HEK293 (cell line): ENCODE measurements around the gene NFIC.

Experiments used
- BCL11A ChIP-seq: fragments of 450-650 bp; formaldehyde crosslinking; IDR thresholded peaks from 2 replicates; pipeline ENCODE4 v1.5.1; 2016; ENCODE audit warnings: low read depth, missing biosample characterization, missing genetic modification characterization
- FEZF1 ChIP-seq: fragments of 450-650 bp; formaldehyde crosslinking; IDR thresholded peaks from 2 replicates; pipeline ENCODE4 v1.5.1; 2016; ENCODE audit warnings: missing biosample characterization, missing genetic modification characterization
- GFI1B ChIP-seq: fragments of 450-650 bp; formaldehyde crosslinking; IDR thresholded peaks from 2 replicates; pipeline ENCODE4 v1.5.1; 2016; ENCODE audit warnings: missing biosample characterization, missing genetic modification characterization
- GLI2 ChIP-seq: fragments of 450-650 bp; formaldehyde crosslinking; IDR thresholded peaks from 2 replicates; pipeline ENCODE4; 2017; ENCODE audit warnings: missing biosample characterization, missing genetic modification characterization, low read depth, borderline replicate concordance
- GLIS1 ChIP-seq: fragments of 450-650 bp; formaldehyde crosslinking; IDR thresholded peaks from 2 replicates; pipeline ENCODE4 v1.5.1; 2016; ENCODE audit warnings: missing biosample characterization, missing genetic modification characterization
- KLF10 ChIP-seq: fragments of 450-650 bp; IDR thresholded peaks from 2 replicates; pipeline ENCODE4 v1.5.1; 2018; ENCODE audit warnings: missing biosample characterization, mild to moderate bottlenecking, missing genetic modification characterization
- KLF16 ChIP-seq: fragments of 450-650 bp; formaldehyde crosslinking; IDR thresholded peaks from 2 replicates; pipeline ENCODE4 v1.5.1; 2017; ENCODE audit warnings: missing biosample characterization, missing genetic modification characterization
- PRDM1 ChIP-seq: fragments of 450-650 bp; formaldehyde crosslinking; IDR thresholded peaks from 2 replicates; pipeline ENCODE4; 2016; ENCODE audit warnings: missing biosample characterization, missing genetic modification characterization
- SCRT1 ChIP-seq: fragments of 450-650 bp; formaldehyde crosslinking; IDR thresholded peaks from 2 replicates; pipeline ENCODE4 v1.5.1; 2016; ENCODE audit warnings: missing biosample characterization, missing genetic modification characterization, borderline replicate concordance
- WT1 ChIP-seq: fragments of 450-650 bp; formaldehyde crosslinking; IDR thresholded peaks from 2 replicates; pipeline ENCODE4 v1.5.1; 2016; ENCODE audit warnings: missing biosample characterization, missing genetic modification characterization
- ZBTB10 ChIP-seq: fragments of 450-650 bp; formaldehyde crosslinking; IDR thresholded peaks from 2 replicates; pipeline ENCODE4 v1.5.1; 2016; ENCODE audit warnings: missing biosample characterization, missing genetic modification characterization
- ZBTB11 ChIP-seq: fragments of 450-650 bp; formaldehyde crosslinking; conservative IDR thresholded peaks from 2 replicates; pipeline ENCODE4 v1.5.1; 2016; ENCODE audit warnings: low read depth, missing biosample characterization, missing genetic modification characterization
- ZBTB17 ChIP-seq: fragments of 450-650 bp; formaldehyde crosslinking; IDR thresholded peaks from 2 replicates; pipeline ENCODE4 v1.5.1; 2016; ENCODE audit warnings: missing biosample characterization, missing genetic modification characterization
- ZBTB21 ChIP-seq: fragments of 450-650 bp; formaldehyde crosslinking; IDR thresholded peaks from 2 replicates; pipeline ENCODE4 v1.5.1; 2017; ENCODE audit warnings: missing biosample characterization, missing genetic modification characterization
- ZFHX2 ChIP-seq: fragments of 450-650 bp; formaldehyde crosslinking; conservative IDR thresholded peaks from 2 replicates; pipeline ENCODE4 v1.5.1; 2016; ENCODE audit warnings: missing biosample characterization, missing genetic modification characterization
- ZNF10 ChIP-seq: fragments of 450-650 bp; formaldehyde crosslinking; IDR thresholded peaks from 2 replicates; pipeline ENCODE4 v1.5.1; 2017; ENCODE audit warnings: missing biosample characterization, missing genetic modification characterization
- ZNF112 ChIP-seq: fragments of 450-650 bp; formaldehyde crosslinking; IDR thresholded peaks from 2 replicates; pipeline ENCODE4 v1.5.0; 2017; ENCODE audit warnings: missing biosample characterization, missing genetic modification characterization
- ZNF2 ChIP-seq: fragments of 450-650 bp; formaldehyde crosslinking; IDR thresholded peaks from 2 replicates; pipeline ENCODE4 v1.5.1; 2016; ENCODE audit warnings: missing biosample characterization, missing genetic modification characterization
- ZNF24 ChIP-seq: fragments of 450-650 bp; formaldehyde crosslinking; IDR thresholded peaks from 2 replicates; pipeline ENCODE4 v1.5.1; 2016; ENCODE audit warnings: missing biosample characterization, missing genetic modification characterization
- ZNF292 ChIP-seq: fragments of 450-650 bp; formaldehyde crosslinking; IDR thresholded peaks from 2 replicates; pipeline ENCODE4 v1.5.1; 2016; ENCODE audit warnings: low read depth, missing biosample characterization, missing genetic modification characterization, borderline replicate concordance
- ZNF354C ChIP-seq: fragments of 450-650 bp; formaldehyde crosslinking; IDR thresholded peaks from 2 replicates; pipeline ENCODE4 v1.5.1; 2016; ENCODE audit warnings: missing biosample characterization, missing genetic modification characterization, low read depth, borderline replicate concordance
- ZNF501 ChIP-seq: fragments of 450-650 bp; formaldehyde crosslinking; IDR thresholded peaks from 2 replicates; pipeline ENCODE4 v1.5.1; 2016; ENCODE audit warnings: missing biosample characterization, missing genetic modification characterization
- ZNF514 ChIP-seq: fragments of 450-650 bp; formaldehyde crosslinking; IDR thresholded peaks from 2 replicates; pipeline ENCODE4 v1.5.1; 2016; ENCODE audit warnings: missing biosample characterization, missing genetic modification characterization
- ZNF571 ChIP-seq: fragments of 450-650 bp; formaldehyde crosslinking; IDR thresholded peaks from 2 replicates; pipeline ENCODE4 v1.5.0; 2017; ENCODE audit warnings: missing biosample characterization, missing genetic modification characterization
- ZNF600 ChIP-seq: fragments of 450-650 bp; formaldehyde crosslinking; IDR thresholded peaks from 2 replicates; pipeline ENCODE4 v1.5.1; 2016; ENCODE audit warnings: missing biosample characterization, missing genetic modification characterization
- ZNF626 ChIP-seq: fragments of 450-650 bp; sonication (Bioruptor Pico); formaldehyde crosslinking; IDR thresholded peaks from 2 replicates; pipeline ENCODE4 v1.5.1; 2018; ENCODE audit warnings: missing biosample characterization, missing genetic modification characterization, inconsistent platforms
- ZNF664 ChIP-seq: fragments of 450-650 bp; formaldehyde crosslinking; IDR thresholded peaks from 2 replicates; pipeline ENCODE4 v1.5.1; 2016; ENCODE audit warnings: missing biosample characterization, missing genetic modification characterization
- ZNF670 ChIP-seq: fragments of 450-650 bp; formaldehyde crosslinking; IDR thresholded peaks from 2 replicates; pipeline ENCODE4 v1.5.1; 2016; ENCODE audit warnings: missing biosample characterization, missing genetic modification characterization, low read depth
- TF ChIP-seq, protein P1 (sequence below): fragments of 450-650 bp; formaldehyde crosslinking; IDR thresholded peaks from 2 replicates; pipeline ENCODE4 v1.5.1; 2016; ENCODE audit warnings: missing biosample characterization, missing genetic modification characterization
- TF ChIP-seq, protein P2 (sequence below): fragments of 450-650 bp; formaldehyde crosslinking; IDR thresholded peaks from 2 replicates; pipeline ENCODE4 v1.5.1; 2016; ENCODE audit warnings: missing biosample characterization, missing genetic modification characterization
- TF ChIP-seq, protein P3 (sequence below): fragments of 450-650 bp; formaldehyde crosslinking; IDR thresholded peaks from 2 replicates; pipeline ENCODE4 v1.5.1; 2016; ENCODE audit warnings: missing biosample characterization, missing genetic modification characterization

The NFIC gene

GRCh38 chr19:3360421-3361383 is 5.7 kb upstream of the NFIC start (continued):
- TF ChIP-seq ZBTB11 (tag by site-specific recombination) (no peak), ZBTB10 (peak; percentile 84), ZNF571 (tag by site-specific recombination) (no peak), BCL11A (tag by site-specific recombination) (no peak), ZNF600 (peak; percentile 91), ZNF10 (tag by site-specific recombination) (no peak), ZFHX2 (peak; percentile 69), WT1 (tag by site-specific recombination) (no peak), GLI2 (tag by site-specific recombination) (no peak), PRDM1 (tag by site-specific recombination) (no peak), ZBTB21 (tag by site-specific recombination) (no peak), ZNF670 (tag by site-specific recombination) (no peak), ZNF626 (tag by site-specific recombination) (no peak), KLF10 (tag by site-specific recombination) (peak; percentile 75), GFI1B (tag by site-specific recombination) (no peak), FEZF1 (tag by site-specific recombination) (no peak), ZNF354C (no peak), ZNF112 (tag by site-specific recombination) (no peak), ZNF501 (peak; percentile 50; the same call in 1 of the 2 replicates), ZBTB17 (no peak), ZNF664 (no peak), SCRT1 (tag by site-specific recombination) (no peak), KLF16 (tag by site-specific recombination) (peak; percentile 63; the same call in 1 of the 2 replicates), ZNF514 (tag by site-specific recombination) (no peak), GLIS1 (tag by site-specific recombination) (peak; percentile 40; the same call in 1 of the 2 replicates), ZNF24 (tag by site-specific recombination) (no peak), ZNF2 (tag by site-specific recombination) (no peak), ZNF292 (no peak)
- TF ChIP-seq, protein P1, sequence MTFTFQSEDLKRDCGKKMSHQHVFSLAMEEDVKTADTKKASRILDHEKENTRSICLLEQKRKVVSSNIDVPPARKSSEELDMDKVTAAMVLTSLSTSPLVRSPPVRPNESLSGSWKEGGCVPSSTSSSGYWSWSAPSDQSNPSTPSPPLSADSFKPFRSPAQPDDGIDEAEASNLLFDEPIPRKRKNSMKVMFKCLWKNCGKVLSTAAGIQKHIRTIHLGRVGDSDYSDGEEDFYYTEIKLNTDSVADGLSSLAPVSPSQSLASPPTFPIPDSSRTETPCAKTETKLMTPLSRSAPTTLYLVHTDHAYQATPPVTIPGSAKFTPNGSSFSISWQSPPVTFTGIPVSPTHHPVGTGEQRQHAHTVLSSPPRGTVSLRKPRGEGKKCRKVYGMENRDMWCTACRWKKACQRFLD (tag by site-specific recombination) = no peak
- TF ChIP-seq, protein P2, sequence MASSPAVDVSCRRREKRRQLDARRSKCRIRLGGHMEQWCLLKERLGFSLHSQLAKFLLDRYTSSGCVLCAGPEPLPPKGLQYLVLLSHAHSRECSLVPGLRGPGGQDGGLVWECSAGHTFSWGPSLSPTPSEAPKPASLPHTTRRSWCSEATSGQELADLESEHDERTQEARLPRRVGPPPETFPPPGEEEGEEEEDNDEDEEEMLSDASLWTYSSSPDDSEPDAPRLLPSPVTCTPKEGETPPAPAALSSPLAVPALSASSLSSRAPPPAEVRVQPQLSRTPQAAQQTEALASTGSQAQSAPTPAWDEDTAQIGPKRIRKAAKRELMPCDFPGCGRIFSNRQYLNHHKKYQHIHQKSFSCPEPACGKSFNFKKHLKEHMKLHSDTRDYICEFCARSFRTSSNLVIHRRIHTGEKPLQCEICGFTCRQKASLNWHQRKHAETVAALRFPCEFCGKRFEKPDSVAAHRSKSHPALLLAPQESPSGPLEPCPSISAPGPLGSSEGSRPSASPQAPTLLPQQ = peak; percentile 50
- TF ChIP-seq, protein P3, sequence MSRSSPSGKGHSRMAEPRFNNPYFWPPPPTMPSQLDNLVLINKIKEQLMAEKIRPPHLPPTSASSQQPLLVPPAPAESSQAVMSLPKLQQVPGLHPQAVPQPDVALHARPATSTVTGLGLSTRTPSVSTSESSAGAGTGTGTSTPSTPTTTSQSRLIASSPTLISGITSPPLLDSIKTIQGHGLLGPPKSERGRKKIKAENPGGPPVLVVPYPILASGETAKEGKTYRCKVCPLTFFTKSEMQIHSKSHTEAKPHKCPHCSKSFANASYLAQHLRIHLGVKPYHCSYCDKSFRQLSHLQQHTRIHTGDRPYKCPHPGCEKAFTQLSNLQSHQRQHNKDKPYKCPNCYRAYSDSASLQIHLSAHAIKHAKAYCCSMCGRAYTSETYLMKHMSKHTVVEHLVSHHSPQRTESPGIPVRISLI (tag by site-specific recombination) = no peak
